Upper lobe of left lung (tissue), 6 donors: ENCODE results near the gene PIH1D2. TPM values are rescaled to one million over a fixed set of nuclear protein-coding genes. Genes with fewer than 3 reads are reported as not detected.

Experiments used
- ATAC-seq, 2 donors: fragments of 200-7000 bp; cut with Tn5 transposase; one replicate each; pipeline ENCODE4 v1.9.1; 2022; ENCODE audit warnings: mild to moderate bottlenecking in 2 of 2, moderate library complexity in 2 of 2; ENCODE audit not compliant: low FRiP score in 2 of 2
- DNase-seq, 2 donors: peaks; one replicate each; pipeline ENCODE4 v3.0.0-alpha.2; 2019 to 2020
- H3K27ac ChIP-seq, 4 donors: fragments of 200-600 bp; sonication (generic); one replicate each; pipeline ENCODE4 v1.5.1; 2016 to 2019
- H3K27me3 ChIP-seq, 4 donors: fragments of 200-600 bp; sonication (generic); one replicate each; pipeline ENCODE4 v1.5.1; 2017 to 2019
- H3K36me3 ChIP-seq, 4 donors: fragments of 200-600 bp; sonication (generic); one replicate each; pipeline ENCODE4 v1.5.1; 2016 to 2019
- H3K4me1 ChIP-seq, 4 donors: fragments of 200-600 bp; sonication (generic); one replicate each; pipeline ENCODE4 v1.5.1; 2018 to 2019
- H3K4me3 ChIP-seq, 4 donors: fragments of 200-600 bp; sonication (generic); one replicate each; pipeline ENCODE4 v1.5.1; 2017 to 2019; ENCODE audit warnings: mild to moderate bottlenecking in 2 of 4, moderate library complexity in 1 of 4
- H3K9me3 ChIP-seq, 4 donors: fragments of 200-600 bp; sonication (generic); one replicate each; pipeline ENCODE4 v1.5.1; 2018 to 2019
- EP300 ChIP-seq, 4 donors: sonication (generic); formaldehyde crosslinking; IDR thresholded peaks; one replicate each; pipeline ENCODE4 v1.5.1; 2017; ENCODE audit warnings: antibody characterized with exemption in 4 of 4, control low read depth in 2 of 4
- POLR2A ChIP-seq, 4 donors: fragments of 450-650 bp; IDR thresholded peaks; one replicate each; pipeline ENCODE4 v1.5.1; 2016 to 2017; ENCODE audit warnings: antibody characterized with exemption in 4 of 4, mild to moderate bottlenecking in 2 of 4
- POLR2AphosphoS5 ChIP-seq, 2 donors: sonication (generic); formaldehyde crosslinking; IDR thresholded peaks; one replicate each; pipeline ENCODE4 v1.5.1; 2017; ENCODE audit warnings: antibody characterized with exemption in 2 of 2
- WGBS, 2 donors: methylation state at CpG; one replicate each; pipeline ENCODE4 v1.1.5; 2017 to 2018; 5-methylcytosine and 5-hydroxymethylcytosine counted together
- total RNA-seq, 6 donors: library from RNA; depleted of rRNA in 4 of 6; stranded (reverse); fragments of >200 nt in 4 of 6; gene quantifications; one replicate each; pipeline versions ENCODE4 v1.1.0 to v1.2.1, GENCODE V29; 2016 to 2021
- TF ChIP-seq, protein P1 (sequence below), 6 experiments: fragments of 450-650 bp in 4 of 6; fragments of 200-600 bp in 2 of 6; sonication (generic) in 2 of 6; IDR thresholded peaks; one replicate each; pipeline ENCODE4 v1.5.1; 2016 to 2019; ENCODE audit warnings: antibody characterized with exemption in 6 of 6
- donor health status: DM: no; HTN: no; CAD: no; lungs with moderate emphysema.
- donor health status: DM: no; HTN: yes; CAD: no; lungs with severe emphysema.

Gene PIH1D2
- total RNA-seq, 6 donors from 2014 or later = 1.2 to 24.1 (median 4.0) TPM

DNA sequence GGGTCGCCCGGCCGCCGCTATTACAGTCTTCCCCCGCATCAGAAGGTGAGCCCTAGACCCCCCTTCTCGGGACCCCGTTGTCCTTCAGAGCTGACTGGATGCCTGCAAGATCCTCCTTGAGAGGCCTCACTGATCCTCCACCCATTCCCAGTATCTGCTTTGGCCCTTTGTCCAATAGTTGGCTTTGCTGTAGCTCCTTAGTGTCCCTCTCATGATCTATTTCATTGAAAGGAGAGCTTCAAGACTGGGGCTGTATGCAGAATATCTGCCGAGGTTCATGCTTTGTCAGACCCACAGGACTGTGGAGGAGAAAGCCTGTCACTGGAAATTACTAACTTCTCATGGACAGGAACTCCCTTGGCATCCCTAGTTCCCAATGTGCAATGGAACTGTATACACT, 48.1 kb downstream of the PIH1D2 start:
- Histone ChIP-seq H3K27me3 (no peaks in the 10 kb centered on the region), H3K9me3 (no peaks in the 10 kb centered on the region), H3K36me3 (peaks cover 9 to 36% (median 20%) of the 10 kb centered on the region in 4 donors), H3K4me3 (peak overlapping the region; percentile 82 to 94 (median 92)), H3K27ac (peak overlapping the region; percentile 79 to 94 (median 91)), H3K4me1 (peaks cover 10 to 16% (median 12%) of the 10 kb centered on the region in 4 donors)
- no peak for TF ChIP-seq POLR2A (IDR thresholded peaks at IDR 0.05)
- TF ChIP-seq POLR2AphosphoS5 (IDR thresholded peaks at IDR 0.05) = no peak
- no peak for TF ChIP-seq EP300 (IDR thresholded peaks at IDR 0.05)
- TF ChIP-seq, protein P1, sequence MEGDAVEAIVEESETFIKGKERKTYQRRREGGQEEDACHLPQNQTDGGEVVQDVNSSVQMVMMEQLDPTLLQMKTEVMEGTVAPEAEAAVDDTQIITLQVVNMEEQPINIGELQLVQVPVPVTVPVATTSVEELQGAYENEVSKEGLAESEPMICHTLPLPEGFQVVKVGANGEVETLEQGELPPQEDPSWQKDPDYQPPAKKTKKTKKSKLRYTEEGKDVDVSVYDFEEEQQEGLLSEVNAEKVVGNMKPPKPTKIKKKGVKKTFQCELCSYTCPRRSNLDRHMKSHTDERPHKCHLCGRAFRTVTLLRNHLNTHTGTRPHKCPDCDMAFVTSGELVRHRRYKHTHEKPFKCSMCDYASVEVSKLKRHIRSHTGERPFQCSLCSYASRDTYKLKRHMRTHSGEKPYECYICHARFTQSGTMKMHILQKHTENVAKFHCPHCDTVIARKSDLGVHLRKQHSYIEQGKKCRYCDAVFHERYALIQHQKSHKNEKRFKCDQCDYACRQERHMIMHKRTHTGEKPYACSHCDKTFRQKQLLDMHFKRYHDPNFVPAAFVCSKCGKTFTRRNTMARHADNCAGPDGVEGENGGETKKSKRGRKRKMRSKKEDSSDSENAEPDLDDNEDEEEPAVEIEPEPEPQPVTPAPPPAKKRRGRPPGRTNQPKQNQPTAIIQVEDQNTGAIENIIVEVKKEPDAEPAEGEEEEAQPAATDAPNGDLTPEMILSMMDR (IDR thresholded peaks at IDR 0.05) = no peak
- ATAC-seq (peak in 1 of 2 donors; percentile 6), DNase-seq (no peak)
- WGBS, 2 donors = 0% methylated on average over 5 to 8 of the region's 8 CpGs

DNA sequence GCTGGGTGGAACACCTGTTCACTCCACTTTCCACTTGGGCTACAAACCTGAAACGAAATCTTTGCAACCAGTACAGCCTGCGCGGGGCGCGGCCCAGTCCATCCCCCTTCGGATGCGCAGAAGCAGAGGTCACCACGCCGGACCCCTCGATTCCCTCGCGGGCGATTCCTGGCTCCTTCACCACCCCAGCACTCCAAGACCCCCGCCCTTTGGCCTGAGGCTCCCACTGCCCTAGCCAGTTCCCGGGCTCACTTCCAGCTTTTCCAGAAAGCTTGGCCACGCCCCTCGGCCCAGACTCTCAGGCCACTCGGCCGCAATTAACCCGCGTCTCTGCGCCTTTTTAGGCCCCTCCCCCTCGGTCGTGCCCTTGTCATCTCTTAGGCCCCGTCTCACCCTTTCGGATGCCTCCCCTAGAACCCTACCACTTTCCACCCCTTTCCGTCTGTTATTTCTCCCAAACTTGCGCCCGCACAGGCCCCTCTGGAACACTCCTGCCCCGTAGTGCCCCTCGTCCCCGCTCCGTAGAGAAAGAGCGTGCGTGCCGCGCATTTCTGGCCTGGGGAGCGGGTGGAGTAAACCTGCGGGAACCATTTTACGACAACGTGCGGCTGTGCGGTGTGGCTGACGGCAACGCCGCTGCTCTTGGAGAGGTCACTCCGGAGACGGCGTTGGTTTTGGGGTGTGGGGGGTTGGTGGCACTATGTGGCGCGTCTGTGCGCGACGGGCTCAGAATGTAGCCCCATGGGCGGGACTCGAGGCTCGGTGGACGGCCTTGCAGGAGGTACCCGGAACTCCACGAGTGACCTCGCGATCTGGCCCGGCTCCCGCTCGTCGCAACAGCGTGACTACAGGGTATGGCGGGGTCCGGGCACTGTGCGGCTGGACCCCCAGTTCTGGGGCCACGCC, 48.8 kb downstream of the PIH1D2 start, which contains the start of gene DLAT:
Gene DLAT (plus strand): TSS at position 636 of the 906 bp plus-strand sequence. CDS start 65 bp downstream, at position 701.
- H3K4me1 ChIP-seq = peaks cover 10 to 16% (median 12%) of the 10 kb centered on the region in 4 donors
- peaks cover 5 to 31% (median 15%) of the 10 kb centered on the region in 4 donors for H3K36me3 ChIP-seq
- no peaks in the 10 kb centered on the region for H3K27me3 ChIP-seq
- ATAC-seq (peak; percentile 97 to 98), DNase-seq (peak; percentile 90 to 93)
- peak within 1 kb of the TSS; percentile 82 to 94 (median 92) for H3K4me3 ChIP-seq
- H3K27ac ChIP-seq = peak within 1 kb of the TSS; percentile 79 to 94 (median 91)
- TF ChIP-seq EP300 (IDR thresholded peaks at IDR 0.05) (no peak), POLR2A (IDR thresholded peaks at IDR 0.05) (peak in 2 of 4 donors; percentile 43 to 73), POLR2AphosphoS5 (IDR thresholded peaks at IDR 0.05) (peak; percentile 21 to 77)
- no peaks in the 10 kb centered on the region for H3K9me3 ChIP-seq
- WGBS, 2 donors = 1 to 2% methylated on average over 29 to 49 of the region's 71 CpGs

DNA sequence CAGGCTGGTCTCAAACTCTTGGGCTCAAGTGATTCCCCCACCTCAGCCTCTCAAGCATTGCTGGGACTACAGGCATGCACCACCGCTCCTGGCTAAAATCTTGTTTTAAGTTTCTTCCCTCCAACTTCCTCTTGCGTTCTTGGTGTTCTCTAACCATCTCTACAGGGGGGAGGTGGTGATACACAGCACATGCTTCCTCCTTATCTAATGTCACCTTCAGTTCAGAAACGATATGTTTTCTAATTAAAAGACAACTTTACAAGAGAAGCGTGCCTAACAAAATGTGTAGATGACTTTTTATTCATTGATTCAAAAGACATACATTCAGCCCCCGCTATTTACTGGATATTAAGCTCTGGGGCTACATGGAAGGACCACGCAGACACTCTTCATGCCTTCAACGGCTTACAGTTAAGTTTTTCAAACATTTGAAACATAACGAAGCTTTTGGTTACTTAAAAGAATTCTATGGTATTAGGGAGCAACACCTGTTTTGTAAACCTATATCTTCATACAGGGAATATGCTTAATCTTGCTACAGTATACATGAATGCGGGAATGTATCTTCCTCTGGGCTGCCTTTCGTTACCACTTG, 49.5 kb downstream of the PIH1D2 start:
- Histone ChIP-seq H3K27me3 (no peaks in the 10 kb centered on the region), H3K4me1 (peaks cover 10 to 16% (median 12%) of the 10 kb centered on the region in 4 donors), H3K36me3 (peaks cover 1 to 31% (median 12%) of the 10 kb centered on the region in 4 donors), H3K27ac (peak overlapping the region; percentile 79 to 94 (median 91)), H3K4me3 (peak overlapping the region; percentile 82 to 94 (median 92)), H3K9me3 (no peaks in the 10 kb centered on the region)
- WGBS, 2 donors = 11 to 16% methylated on average over 10 of the region's 10 CpGs
- TF ChIP-seq POLR2A (IDR thresholded peaks at IDR 0.05) = no peak
- no peak for TF ChIP-seq EP300 (IDR thresholded peaks at IDR 0.05)
- no peak for TF ChIP-seq POLR2AphosphoS5 (IDR thresholded peaks at IDR 0.05)
- TF ChIP-seq, protein P1 (IDR thresholded peaks at IDR 0.05) = no peak
- ATAC-seq (peak in 1 of 2 donors; percentile 35), DNase-seq (no peak)

DNA sequence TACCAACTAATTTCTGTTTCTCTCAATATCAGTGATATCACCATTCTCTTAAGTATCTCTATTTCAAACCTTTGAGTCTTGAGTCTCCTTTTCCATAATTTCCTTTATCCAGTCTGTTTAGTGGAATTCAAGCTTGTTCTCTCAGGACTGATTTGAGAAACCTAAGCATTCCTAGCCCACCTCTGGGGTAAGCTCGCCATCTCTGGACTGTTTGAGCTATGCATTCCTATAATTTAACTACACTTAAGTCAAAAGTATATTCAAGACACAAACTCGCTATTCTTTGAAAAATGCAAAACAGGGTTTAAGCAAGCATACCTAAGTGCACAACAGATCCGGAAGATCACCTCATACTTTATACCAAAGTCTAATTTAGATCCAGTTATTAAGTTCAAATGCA, 50.7 kb downstream of the PIH1D2 start:
- Histone ChIP-seq H3K27me3 (no peaks in the 10 kb centered on the region), H3K36me3 (peaks cover 0 to 31% (median 5%) of the 10 kb centered on the region in 4 donors), H3K27ac (no peak overlapping the region), H3K4me1 (peaks cover 10 to 16% (median 12%) of the 10 kb centered on the region in 4 donors), H3K9me3 (no peaks in the 10 kb centered on the region), H3K4me3 (no peak overlapping the region)
- no peak for ATAC-seq
- DNase-seq = no peak
- TF ChIP-seq POLR2A (IDR thresholded peaks at IDR 0.05) (no peak), EP300 (IDR thresholded peaks at IDR 0.05) (no peak), POLR2AphosphoS5 (IDR thresholded peaks at IDR 0.05) (no peak)
- TF ChIP-seq, protein P1 (IDR thresholded peaks at IDR 0.05) = no peak
- 87 to 92% methylated on average over 3 of the region's 3 CpGs for WGBS, 2 donors

DNA sequence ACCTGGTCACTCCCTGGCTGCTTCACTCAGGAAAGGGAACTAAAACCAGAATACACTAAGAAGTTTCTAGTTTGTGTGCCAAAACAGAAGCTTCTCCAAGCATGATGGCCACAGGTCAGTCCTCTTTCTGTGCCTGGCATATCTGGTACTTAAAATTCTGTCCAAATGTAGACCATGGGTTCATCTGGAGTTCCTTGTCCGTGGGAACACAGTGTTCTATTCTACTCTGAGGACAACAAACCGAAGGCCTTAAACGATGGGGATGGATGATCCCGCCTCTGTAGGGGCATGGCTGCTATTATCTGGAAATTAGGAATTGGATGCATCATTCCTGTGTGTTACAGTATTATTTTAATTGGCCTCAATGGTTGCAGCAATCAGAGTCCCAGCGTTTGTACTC, 54.8 kb downstream of the PIH1D2 start:
- TF ChIP-seq POLR2A (IDR thresholded peaks at IDR 0.05) (no peak), POLR2AphosphoS5 (IDR thresholded peaks at IDR 0.05) (no peak), EP300 (IDR thresholded peaks at IDR 0.05) (no peak)
- TF ChIP-seq, protein P1 (IDR thresholded peaks at IDR 0.05) = no peak
- peaks cover 0 to 6% (median 3%) of the 10 kb centered on the region in 4 donors for H3K4me1 ChIP-seq
- H3K4me3 ChIP-seq = no peak overlapping the region
- 91 to 93% methylated on average over 5 of the region's 5 CpGs for WGBS, 2 donors
- H3K36me3 ChIP-seq = peaks cover 0 to 33% (median 5%) of the 10 kb centered on the region in 4 donors
- H3K27ac ChIP-seq = no peak overlapping the region
- ATAC-seq = no peak
- H3K27me3 ChIP-seq = no peaks in the 10 kb centered on the region
- no peaks in the 10 kb centered on the region for H3K9me3 ChIP-seq
- DNase-seq = no peak
